Measurements from ENCODE around the gene CAPN5. TPM values are rescaled to one million over a fixed set of nuclear protein-coding genes. Genes with fewer than 3 reads are reported as not detected.

The CAPN5 gene
- total and polyA plus RNA-seq, 2 of the 13 experiments (the other 11 are each of a cell fraction or from before 2014, with no cell fraction given): 0.27 to 1.2 TPM

DNA sequence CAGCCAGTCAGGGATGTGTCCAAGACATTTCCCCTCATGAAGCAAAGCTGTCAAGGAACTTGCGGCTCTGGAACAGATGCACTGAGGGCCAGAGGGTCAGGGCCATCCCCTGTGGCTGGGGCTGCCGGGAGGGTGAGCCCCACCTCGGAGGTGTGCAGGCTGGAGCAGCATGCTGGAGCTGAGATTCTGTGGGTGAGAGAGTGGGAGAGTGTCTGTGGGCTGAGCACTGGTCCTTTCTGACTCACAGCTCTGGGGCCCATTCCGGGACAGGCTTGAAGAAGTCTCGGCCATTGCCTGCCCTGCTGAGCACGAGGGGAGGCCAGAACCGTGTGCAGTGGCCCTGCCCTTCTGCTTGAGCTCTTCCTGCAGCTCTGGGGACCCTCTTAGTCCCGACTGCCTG is 38.0 kb downstream of the CAPN5 start:
- Histone ChIP-seq H3K9ac (ENCODE audit: insufficient read depth, low read depth, low read length) (no peak overlapping the region), H3K79me2 (ENCODE audit: insufficient read depth, low read length) (no peaks in the 10 kb centered on the region), H3K36me3 (replicated peaks in 1 of 2; ENCODE audit: control insufficient read depth in 1 of 2, insufficient read depth in 2 of 2, low read length in 2 of 2) (no peaks in the 10 kb centered on the region), H3K27me3 (ENCODE audit: control insufficient read depth in 1 of 2, insufficient read depth in 2 of 2, low read length in 2 of 2) (peaks cover 1 to 4% of the 10 kb centered on the region in 2 experiments; a peak in 2 of 5 replicates), H3K4me3 (replicated peaks in 1 of 3; ENCODE audit: insufficient read depth in 1 of 3, low read depth in 2 of 3, low read length in 3 of 3) (no peak overlapping the region), H4K20me1 (ENCODE audit: insufficient read depth, low read length) (no peaks in the 10 kb centered on the region), H3K27ac (ENCODE audit: extremely low read length, insufficient read depth, low read length) (no peak overlapping the region), H2AFZ (ENCODE audit: low read length) (no peak overlapping the region), H3K4me2 (ENCODE audit: low read depth, low read length) (no peak overlapping the region), H3K9me3 (ENCODE audit: low read length) (no peaks in the 10 kb centered on the region), H3K4me1 (ENCODE audit: insufficient read depth, low read length) (peaks cover 33% of the 10 kb centered on the region)
- POLR2A ChIA-PET: no interaction called here
- no peak for TF ChIP-seq HNF4G (IDR thresholded peaks at IDR 0.05; ENCODE audit: borderline replicate concordance, low read depth, low read length)
- no peak for TF ChIP-seq HNF4G (CRISPR knock-in tag; IDR thresholded peaks at IDR 0.05; ENCODE audit: borderline replicate concordance, low read depth)
- TF ChIP-seq HOXD1 (CRISPR knock-in tag; IDR thresholded peaks at IDR 0.05): no peak
- TF ChIP-seq, protein P1, sequence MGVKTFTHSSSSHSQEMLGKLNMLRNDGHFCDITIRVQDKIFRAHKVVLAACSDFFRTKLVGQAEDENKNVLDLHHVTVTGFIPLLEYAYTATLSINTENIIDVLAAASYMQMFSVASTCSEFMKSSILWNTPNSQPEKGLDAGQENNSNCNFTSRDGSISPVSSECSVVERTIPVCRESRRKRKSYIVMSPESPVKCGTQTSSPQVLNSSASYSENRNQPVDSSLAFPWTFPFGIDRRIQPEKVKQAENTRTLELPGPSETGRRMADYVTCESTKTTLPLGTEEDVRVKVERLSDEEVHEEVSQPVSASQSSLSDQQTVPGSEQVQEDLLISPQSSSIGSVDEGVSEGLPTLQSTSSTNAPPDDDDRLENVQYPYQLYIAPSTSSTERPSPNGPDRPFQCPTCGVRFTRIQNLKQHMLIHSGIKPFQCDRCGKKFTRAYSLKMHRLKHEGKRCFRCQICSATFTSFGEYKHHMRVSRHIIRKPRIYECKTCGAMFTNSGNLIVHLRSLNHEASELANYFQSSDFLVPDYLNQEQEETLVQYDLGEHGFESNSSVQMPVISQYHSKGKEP (CRISPR knock-in tag; IDR thresholded peaks at IDR 0.05): no peak
- TF ChIP-seq ATF1 (CRISPR knock-in tag; IDR thresholded peaks at IDR 0.05): no peak
- no peak for TF ChIP-seq ZBTB3 (CRISPR knock-in tag; IDR thresholded peaks at IDR 0.05; ENCODE audit: borderline replicate concordance, low read depth)
- TF ChIP-seq ZBTB38 (CRISPR knock-in tag; IDR thresholded peaks at IDR 0.05): no peak
- TF ChIP-seq FOSL1 (CRISPR knock-in tag; IDR thresholded peaks at IDR 0.05; ENCODE audit: borderline replicate concordance): no peak
- TF ChIP-seq ISX (CRISPR knock-in tag; conservative IDR thresholded peaks at IDR 0.05): no peak
- TF ChIP-seq, protein P2, sequence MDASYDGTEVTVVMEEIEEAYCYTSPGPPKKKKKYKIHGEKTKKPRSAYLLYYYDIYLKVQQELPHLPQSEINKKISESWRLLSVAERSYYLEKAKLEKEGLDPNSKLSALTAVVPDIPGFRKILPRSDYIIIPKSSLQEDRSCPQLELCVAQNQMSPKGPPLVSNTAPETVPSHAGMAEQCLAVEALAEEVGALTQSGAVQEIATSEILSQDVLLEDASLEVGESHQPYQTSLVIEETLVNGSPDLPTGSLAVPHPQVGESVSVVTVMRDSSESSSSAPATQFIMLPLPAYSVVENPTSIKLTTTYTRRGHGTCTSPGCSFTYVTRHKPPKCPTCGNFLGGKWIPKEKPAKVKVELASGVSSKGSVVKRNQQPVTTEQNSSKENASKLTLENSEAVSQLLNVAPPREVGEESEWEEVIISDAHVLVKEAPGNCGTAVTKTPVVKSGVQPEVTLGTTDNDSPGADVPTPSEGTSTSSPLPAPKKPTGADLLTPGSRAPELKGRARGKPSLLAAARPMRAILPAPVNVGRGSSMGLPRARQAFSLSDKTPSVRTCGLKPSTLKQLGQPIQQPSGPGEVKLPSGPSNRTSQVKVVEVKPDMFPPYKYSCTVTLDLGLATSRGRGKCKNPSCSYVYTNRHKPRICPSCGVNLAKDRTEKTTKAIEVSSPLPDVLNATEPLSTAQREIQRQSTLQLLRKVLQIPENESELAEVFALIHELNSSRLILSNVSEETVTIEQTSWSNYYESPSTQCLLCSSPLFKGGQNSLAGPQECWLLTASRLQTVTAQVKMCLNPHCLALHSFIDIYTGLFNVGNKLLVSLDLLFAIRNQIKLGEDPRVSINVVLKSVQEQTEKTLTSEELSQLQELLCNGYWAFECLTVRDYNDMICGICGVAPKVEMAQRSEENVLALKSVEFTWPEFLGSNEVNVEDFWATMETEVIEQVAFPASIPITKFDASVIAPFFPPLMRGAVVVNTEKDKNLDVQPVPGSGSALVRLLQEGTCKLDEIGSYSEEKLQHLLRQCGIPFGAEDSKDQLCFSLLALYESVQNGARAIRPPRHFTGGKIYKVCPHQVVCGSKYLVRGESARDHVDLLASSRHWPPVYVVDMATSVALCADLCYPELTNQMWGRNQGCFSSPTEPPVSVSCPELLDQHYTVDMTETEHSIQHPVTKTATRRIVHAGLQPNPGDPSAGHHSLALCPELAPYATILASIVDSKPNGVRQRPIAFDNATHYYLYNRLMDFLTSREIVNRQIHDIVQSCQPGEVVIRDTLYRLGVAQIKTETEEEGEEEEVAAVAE (CRISPR knock-in tag; IDR thresholded peaks at IDR 0.05; ENCODE audit: borderline replicate concordance): no peak
- 75% methylated on average over 1 of the region's 8 CpGs for WGBS (ENCODE audit: low lambda C conversion rate)
- no peak for DNase-seq (ENCODE audit: low spot score)
- no TSS peak for BruUV-seq (replicated peaks)
- intact Hi-C loops (cut with micrococcal nuclease; ENCODE audit: unreplicated experiment) (no loop called here), in situ Hi-C loops (cut with HindIII; ENCODE audit: extremely low pct_ligation_motif_present, low pct_unique_long_range_greater_than_20kb) (no loop called here)
- no peak for ATAC-seq
- CTCF ChIA-PET (ENCODE audit: low intra/inter-chr PET ratio, low total read pairs): no interaction called here
- FAIRE-seq: no peak

All from HepG2 (cell line).